ENCODE measurements around the gene HSPB1.

HSPB1 gene

GRCh38 chr7:76318488-76319353 is 16.2 kb downstream of the HSPB1 start:
- peak; percentile 73 for DNase-seq (ENCODE audit: low read depth)
- peak overlapping the region; percentile 90 for H3K4me3 ChIP-seq (ENCODE audit: control insufficient read depth, low read depth, low read length)
- TF ChIP-seq CTCF (IDR thresholded peaks at IDR 0.05; ENCODE audit: control insufficient read depth, insufficient read depth, low read depth, low read length, missing control alignments): peak; percentile 37

- no peak for DNase-seq (ENCODE audit: low read depth)
- TF ChIP-seq CTCF (IDR thresholded peaks at IDR 0.05; ENCODE audit: control insufficient read depth, insufficient read depth, low read depth, low read length, missing control alignments): no peak
- no peak overlapping the region for H3K4me3 ChIP-seq (ENCODE audit: control insufficient read depth, low read depth, low read length)
Measured at GRCh38 chr7:76325092-76325491, 22.6 kb downstream of the HSPB1 start.

- H3K4me3 ChIP-seq (ENCODE audit: control insufficient read depth, low read depth, low read length): no peak overlapping the region
- TF ChIP-seq CTCF (IDR thresholded peaks at IDR 0.05; ENCODE audit: control insufficient read depth, insufficient read depth, low read depth, low read length, missing control alignments): no peak
- no peak for DNase-seq (ENCODE audit: low read depth)
Measured at GRCh38 chr7:76325811-76326210, 23.3 kb downstream of the HSPB1 start.

- DNase-seq (ENCODE audit: low read depth): no peak
- H3K4me3 ChIP-seq (ENCODE audit: control insufficient read depth, low read depth, low read length): no peak overlapping the region
- no peak for TF ChIP-seq CTCF (IDR thresholded peaks at IDR 0.05; ENCODE audit: control insufficient read depth, insufficient read depth, low read depth, low read length, missing control alignments)
Measured at GRCh38 chr7:76326646-76327233, 24.3 kb downstream of the HSPB1 start.

GRCh38 chr7:76327610-76328009 is 25.1 kb downstream of the HSPB1 start:
- no peak for DNase-seq (ENCODE audit: low read depth)
- TF ChIP-seq CTCF (IDR thresholded peaks at IDR 0.05; ENCODE audit: control insufficient read depth, insufficient read depth, low read depth, low read length, missing control alignments): no peak
- no peak overlapping the region for H3K4me3 ChIP-seq (ENCODE audit: control insufficient read depth, low read depth, low read length)

GRCh38 chr7:76328389-76328788 is 25.9 kb downstream of the HSPB1 start:
- no peak for DNase-seq (ENCODE audit: low read depth)
- no peak overlapping the region for H3K4me3 ChIP-seq (ENCODE audit: control insufficient read depth, low read depth, low read length)
- TF ChIP-seq CTCF (IDR thresholded peaks at IDR 0.05; ENCODE audit: control insufficient read depth, insufficient read depth, low read depth, low read length, missing control alignments): no peak

Measured in AG09309 (cell line).